ENCODE measurements around the gene SCYL3. TPM values are rescaled to one million over a fixed set of nuclear protein-coding genes. Genes with fewer than 3 reads are reported as not detected.

The SCYL3 gene
- total and polyA plus RNA-seq, 10 donors = 4.4 to 16.0 (median 13.3) TPM

DNA sequence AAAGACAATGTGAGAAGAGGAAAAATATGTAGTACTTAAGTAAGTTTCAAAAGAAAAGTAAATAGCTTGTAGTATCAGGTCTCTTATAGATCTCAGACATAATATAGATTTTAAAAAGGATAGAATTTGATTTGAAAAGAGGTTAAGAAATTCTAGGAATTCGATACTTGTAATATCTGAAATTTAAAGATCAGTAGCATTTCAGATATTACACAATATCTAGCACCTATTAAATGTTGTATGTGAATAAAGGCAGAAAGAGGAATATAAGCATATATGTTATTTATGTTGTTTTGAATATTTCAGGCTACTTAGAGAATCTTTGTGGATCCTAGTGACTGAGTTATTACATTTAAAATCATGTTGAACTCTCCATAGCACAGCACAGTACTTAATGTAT, 64.0 kb downstream of the SCYL3 start:
- 96 to 100% (median 98%) methylated on average over 1 of the region's 1 CpG for WGBS, 5 donors
- no peak overlapping the region for H3K27ac ChIP-seq
- TF ChIP-seq POLR2AphosphoS5 (IDR thresholded peaks at IDR 0.05) = no peak
- TF ChIP-seq POLR2A (IDR thresholded peaks at IDR 0.05) = no peak
- TF ChIP-seq, protein P1, sequence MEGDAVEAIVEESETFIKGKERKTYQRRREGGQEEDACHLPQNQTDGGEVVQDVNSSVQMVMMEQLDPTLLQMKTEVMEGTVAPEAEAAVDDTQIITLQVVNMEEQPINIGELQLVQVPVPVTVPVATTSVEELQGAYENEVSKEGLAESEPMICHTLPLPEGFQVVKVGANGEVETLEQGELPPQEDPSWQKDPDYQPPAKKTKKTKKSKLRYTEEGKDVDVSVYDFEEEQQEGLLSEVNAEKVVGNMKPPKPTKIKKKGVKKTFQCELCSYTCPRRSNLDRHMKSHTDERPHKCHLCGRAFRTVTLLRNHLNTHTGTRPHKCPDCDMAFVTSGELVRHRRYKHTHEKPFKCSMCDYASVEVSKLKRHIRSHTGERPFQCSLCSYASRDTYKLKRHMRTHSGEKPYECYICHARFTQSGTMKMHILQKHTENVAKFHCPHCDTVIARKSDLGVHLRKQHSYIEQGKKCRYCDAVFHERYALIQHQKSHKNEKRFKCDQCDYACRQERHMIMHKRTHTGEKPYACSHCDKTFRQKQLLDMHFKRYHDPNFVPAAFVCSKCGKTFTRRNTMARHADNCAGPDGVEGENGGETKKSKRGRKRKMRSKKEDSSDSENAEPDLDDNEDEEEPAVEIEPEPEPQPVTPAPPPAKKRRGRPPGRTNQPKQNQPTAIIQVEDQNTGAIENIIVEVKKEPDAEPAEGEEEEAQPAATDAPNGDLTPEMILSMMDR (IDR thresholded peaks at IDR 0.05 in 8 of 11, conservative IDR thresholded peaks at IDR 0.05 in 3 of 11) = no peak

DNA sequence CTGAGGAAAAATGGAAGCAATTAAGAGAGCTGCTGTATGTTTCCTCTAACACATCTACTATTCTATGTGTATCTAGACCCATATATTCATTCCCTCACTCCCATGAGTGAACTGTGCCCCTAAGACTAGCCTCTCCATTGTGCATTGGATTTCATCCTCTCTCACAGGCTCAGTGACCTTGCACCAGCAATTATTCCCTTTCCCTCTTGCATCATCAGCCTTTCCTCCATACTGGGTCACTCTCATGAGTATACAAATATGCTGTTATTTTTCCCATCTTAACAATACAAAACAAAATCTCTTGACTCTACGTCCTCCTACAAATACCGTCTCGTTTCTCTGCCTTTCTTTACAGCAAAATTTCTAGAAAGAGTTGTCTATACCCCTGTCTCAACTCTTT, 69.5 kb downstream of the SCYL3 start:
- no peak for DNase-seq
- Histone ChIP-seq H3K27me3 (replicated peaks in 1 of 7) (no peaks in the 10 kb centered on the region), H3K27ac (no peak overlapping the region), H3K4me3 (no peak overlapping the region), H3K9me3 (no peaks in the 10 kb centered on the region), H3K36me3 (peaks cover 0 to 86% (median 11%) of the 10 kb centered on the region in 6 donors), H3K4me1 (no peaks in the 10 kb centered on the region)
- TF ChIP-seq, protein P1 (IDR thresholded peaks at IDR 0.05 in 8 of 11, conservative IDR thresholded peaks at IDR 0.05 in 3 of 11) = no peak
- TF ChIP-seq POLR2A (IDR thresholded peaks at IDR 0.05) (no peak), POLR2AphosphoS5 (IDR thresholded peaks at IDR 0.05) (no peak)
- intact Hi-C loops (cut with DNase I; ENCODE audit: low total_unique reads) = no loop called here
- WGBS, 5 donors = 97 to 99% (median 98%) methylated on average over 3 of the region's 3 CpGs

More for the DNA sequence above, 64.0 kb downstream of the SCYL3 start:
- Histone ChIP-seq H3K27me3 (replicated peaks in 1 of 7) (no peaks in the 10 kb centered on the region), H3K4me3 (no peak overlapping the region), H3K4me1 (no peaks in the 10 kb centered on the region), H3K9me3 (no peaks in the 10 kb centered on the region), H3K36me3 (peaks cover 0 to 97% (median 23%) of the 10 kb centered on the region in 6 donors)
- DNase-seq = no peak
- intact Hi-C loops (cut with DNase I; ENCODE audit: low total_unique reads) = no loop called here

DNA sequence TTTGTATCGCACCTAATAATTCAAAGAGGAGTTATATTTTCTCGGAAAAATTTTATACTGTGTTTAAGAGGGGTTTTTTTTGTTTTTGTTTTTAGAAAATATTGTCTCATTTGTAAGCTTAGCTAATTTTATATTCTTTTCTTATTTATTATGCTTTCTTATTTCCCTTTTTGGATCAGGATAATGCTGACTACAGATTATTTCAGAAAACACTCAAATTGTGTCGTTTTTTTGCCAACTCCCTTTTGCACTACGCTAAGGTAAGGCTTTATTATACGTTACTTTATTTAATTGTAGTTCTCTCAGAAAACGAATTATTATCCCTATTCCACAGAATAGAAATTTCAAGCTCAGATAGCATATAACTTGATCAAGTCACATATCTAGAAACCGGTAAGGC, 72.2 kb downstream of the SCYL3 start:
- TF ChIP-seq, protein P1 (IDR thresholded peaks at IDR 0.05 in 8 of 11, conservative IDR thresholded peaks at IDR 0.05 in 3 of 11) = no peak
- no peak for TF ChIP-seq POLR2A (IDR thresholded peaks at IDR 0.05)
- no peak for TF ChIP-seq POLR2AphosphoS5 (IDR thresholded peaks at IDR 0.05)
- Histone ChIP-seq H3K4me3 (no peak overlapping the region), H3K27ac (no peak overlapping the region), H3K27me3 (replicated peaks in 1 of 7) (no peaks in the 10 kb centered on the region), H3K36me3 (peaks cover 0 to 68% (median 6%) of the 10 kb centered on the region in 6 donors), H3K9me3 (no peaks in the 10 kb centered on the region), H3K4me1 (no peaks in the 10 kb centered on the region)
- 96 to 98% (median 97%) methylated on average over 7 of the region's 7 CpGs for WGBS, 5 donors
- no peak for DNase-seq
- intact Hi-C loops (cut with DNase I; ENCODE audit: low total_unique reads) = no loop called here

DNA sequence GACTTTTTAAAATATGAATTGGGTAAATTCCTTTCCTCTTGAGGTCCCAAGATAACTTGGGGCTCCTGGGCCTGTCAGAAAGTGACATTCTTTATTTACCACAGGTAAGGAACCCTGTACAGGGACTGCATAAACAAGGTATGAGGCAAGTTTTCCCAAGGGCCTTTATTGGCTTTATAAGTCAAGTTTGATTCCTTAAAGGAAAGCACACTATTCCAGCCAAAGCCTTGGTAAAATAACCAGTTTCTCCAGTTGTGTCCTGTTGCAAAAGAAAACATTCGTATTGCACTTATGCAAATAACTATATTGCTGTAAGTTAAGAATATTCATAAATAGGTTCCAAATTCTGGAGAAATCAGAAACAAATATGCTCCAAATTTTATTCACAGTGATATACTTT, 77.1 kb downstream of the SCYL3 start:
- DNase-seq = no peak
- H3K27me3 ChIP-seq (replicated peaks in 1 of 7) = no peaks in the 10 kb centered on the region
- peaks cover 0 to 59% (median 0%) of the 10 kb centered on the region in 6 donors for H3K36me3 ChIP-seq
- H3K4me1 ChIP-seq = no peaks in the 10 kb centered on the region
- no peak for TF ChIP-seq POLR2AphosphoS5 (IDR thresholded peaks at IDR 0.05)
- TF ChIP-seq POLR2A (IDR thresholded peaks at IDR 0.05) = no peak
- TF ChIP-seq, protein P1 (IDR thresholded peaks at IDR 0.05 in 8 of 11, conservative IDR thresholded peaks at IDR 0.05 in 3 of 11) = no peak
- intact Hi-C loops (cut with DNase I; ENCODE audit: low total_unique reads) = no loop called here
- H3K27ac ChIP-seq = no peak overlapping the region
- H3K9me3 ChIP-seq = no peaks in the 10 kb centered on the region
- WGBS, 5 donors = 89 to 97% (median 94%) methylated on average over 1 of the region's 1 CpG
- no peak overlapping the region for H3K4me3 ChIP-seq
